ENCODE measurements around the gene SCG5. TPM values are rescaled to one million over a fixed set of nuclear protein-coding genes. Genes with fewer than 3 reads are reported as not detected.

The SCG5 gene
- total and polyA plus RNA-seq, 4 donors: 0.77 to 4.9 (median 0.96) TPM

DNA sequence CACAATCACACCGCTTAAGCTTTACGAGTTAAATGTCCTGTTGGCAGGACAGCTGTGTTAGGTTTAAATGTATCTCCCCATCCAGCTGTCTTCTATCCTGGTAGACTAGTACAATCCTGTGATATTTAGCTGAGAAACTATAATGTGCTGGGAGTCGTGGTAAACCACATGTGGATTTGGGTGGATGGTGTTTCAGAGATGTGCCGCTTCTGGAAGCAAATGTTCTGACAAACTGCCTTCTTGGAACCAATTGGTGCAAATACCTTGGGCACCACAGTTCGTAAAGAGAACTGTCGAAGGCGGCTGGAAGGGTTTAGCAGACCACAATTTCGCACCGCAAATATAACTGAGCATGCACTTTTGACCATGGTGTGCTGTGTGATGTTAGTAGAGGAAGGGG lies 15.0 kb downstream of the SCG5 start:
- no peak overlapping the region for H3K27ac ChIP-seq (ENCODE audit: low read depth in 1 of 2, low read length in 1 of 2)
- H3K4me1 ChIP-seq (ENCODE audit: control insufficient read depth in 5 of 5, insufficient read depth in 5 of 5, low read length in 5 of 5): peaks cover 0 to 1% (median 0%) of the 10 kb centered on the region in 5 donors
- H3K9ac ChIP-seq (ENCODE audit: insufficient read depth in 1 of 2, low read length in 2 of 2): no peak overlapping the region
- ATAC-seq (ENCODE audit: insufficient read depth, low FRiP score): no peak
- no peak overlapping the region for H3K4me3 ChIP-seq
- no peaks in the 10 kb centered on the region for H3K9me3 ChIP-seq (ENCODE audit: control insufficient read depth in 4 of 4, insufficient read depth in 3 of 4, low read length in 3 of 4)
- no peak for DNase-seq
- H3K27me3 ChIP-seq (ENCODE audit: control insufficient read depth in 3 of 3, insufficient read depth in 3 of 3, low read length in 2 of 3): no peaks in the 10 kb centered on the region
- TF ChIP-seq, protein P1, sequence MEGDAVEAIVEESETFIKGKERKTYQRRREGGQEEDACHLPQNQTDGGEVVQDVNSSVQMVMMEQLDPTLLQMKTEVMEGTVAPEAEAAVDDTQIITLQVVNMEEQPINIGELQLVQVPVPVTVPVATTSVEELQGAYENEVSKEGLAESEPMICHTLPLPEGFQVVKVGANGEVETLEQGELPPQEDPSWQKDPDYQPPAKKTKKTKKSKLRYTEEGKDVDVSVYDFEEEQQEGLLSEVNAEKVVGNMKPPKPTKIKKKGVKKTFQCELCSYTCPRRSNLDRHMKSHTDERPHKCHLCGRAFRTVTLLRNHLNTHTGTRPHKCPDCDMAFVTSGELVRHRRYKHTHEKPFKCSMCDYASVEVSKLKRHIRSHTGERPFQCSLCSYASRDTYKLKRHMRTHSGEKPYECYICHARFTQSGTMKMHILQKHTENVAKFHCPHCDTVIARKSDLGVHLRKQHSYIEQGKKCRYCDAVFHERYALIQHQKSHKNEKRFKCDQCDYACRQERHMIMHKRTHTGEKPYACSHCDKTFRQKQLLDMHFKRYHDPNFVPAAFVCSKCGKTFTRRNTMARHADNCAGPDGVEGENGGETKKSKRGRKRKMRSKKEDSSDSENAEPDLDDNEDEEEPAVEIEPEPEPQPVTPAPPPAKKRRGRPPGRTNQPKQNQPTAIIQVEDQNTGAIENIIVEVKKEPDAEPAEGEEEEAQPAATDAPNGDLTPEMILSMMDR (IDR thresholded peaks at IDR 0.05; ENCODE audit: control extremely low read depth, extremely low read depth): no peak
- 89 to 93% methylated on average over 9 of the region's 9 CpGs for WGBS, 2 donors
- H3K36me3 ChIP-seq (ENCODE audit: control insufficient read depth in 4 of 4, insufficient read depth in 4 of 4, low read length in 4 of 4): no peaks in the 10 kb centered on the region

DNA sequence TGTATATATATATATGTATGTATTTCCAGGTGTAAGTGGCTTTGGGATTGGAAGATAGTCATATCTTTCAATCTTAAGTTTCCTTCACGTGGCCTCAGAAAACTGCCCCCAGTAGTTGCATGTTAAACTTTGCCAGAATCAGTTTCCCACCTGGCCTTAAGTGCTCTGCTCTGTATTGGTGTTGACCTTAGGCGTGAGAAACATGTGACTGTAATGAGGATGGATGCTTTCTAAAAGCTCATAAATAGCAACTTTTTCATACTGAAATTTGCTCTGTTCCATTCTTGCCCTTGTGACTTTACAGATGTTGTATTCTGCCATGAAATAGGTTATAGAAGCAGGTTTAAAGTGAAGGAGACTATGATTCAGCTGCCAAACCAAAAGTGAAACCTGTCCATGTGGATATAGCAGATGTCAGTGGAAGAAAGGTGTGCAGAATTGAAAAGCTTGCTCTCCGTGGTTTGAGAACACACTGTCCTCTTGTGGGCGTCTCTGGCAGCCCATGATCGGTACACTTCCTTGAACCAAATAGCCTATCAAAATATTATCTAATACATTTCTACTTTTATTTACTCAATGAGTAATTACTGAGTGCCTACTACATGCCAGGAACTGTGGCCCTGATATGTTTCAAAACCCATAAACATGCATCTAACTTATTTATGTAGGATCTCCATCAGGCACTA lies 15.8 kb downstream of the SCG5 start:
- H3K36me3 ChIP-seq (ENCODE audit: control insufficient read depth in 4 of 4, insufficient read depth in 4 of 4, low read length in 4 of 4): no peaks in the 10 kb centered on the region
- no peaks in the 10 kb centered on the region for H3K27me3 ChIP-seq (ENCODE audit: control insufficient read depth in 3 of 3, insufficient read depth in 3 of 3, low read length in 2 of 3)
- no peak overlapping the region for H3K27ac ChIP-seq (ENCODE audit: low read depth in 1 of 2, low read length in 1 of 2)
- peak; percentile 79 for ATAC-seq (ENCODE audit: insufficient read depth, low FRiP score)
- no peak for DNase-seq
- H3K9ac ChIP-seq (ENCODE audit: insufficient read depth in 1 of 2, low read length in 2 of 2): no peak overlapping the region
- WGBS, 2 donors: 57 to 67% methylated on average over 5 of the region's 5 CpGs
- no peak overlapping the region for H3K4me3 ChIP-seq
- H3K9me3 ChIP-seq (ENCODE audit: control insufficient read depth in 4 of 4, insufficient read depth in 3 of 4, low read length in 3 of 4): no peaks in the 10 kb centered on the region
- TF ChIP-seq, protein P1 (IDR thresholded peaks at IDR 0.05; ENCODE audit: control extremely low read depth, extremely low read depth): no peak
- H3K4me1 ChIP-seq (ENCODE audit: control insufficient read depth in 5 of 5, insufficient read depth in 5 of 5, low read length in 5 of 5): peaks cover 0 to 1% (median 0%) of the 10 kb centered on the region in 5 donors

DNA sequence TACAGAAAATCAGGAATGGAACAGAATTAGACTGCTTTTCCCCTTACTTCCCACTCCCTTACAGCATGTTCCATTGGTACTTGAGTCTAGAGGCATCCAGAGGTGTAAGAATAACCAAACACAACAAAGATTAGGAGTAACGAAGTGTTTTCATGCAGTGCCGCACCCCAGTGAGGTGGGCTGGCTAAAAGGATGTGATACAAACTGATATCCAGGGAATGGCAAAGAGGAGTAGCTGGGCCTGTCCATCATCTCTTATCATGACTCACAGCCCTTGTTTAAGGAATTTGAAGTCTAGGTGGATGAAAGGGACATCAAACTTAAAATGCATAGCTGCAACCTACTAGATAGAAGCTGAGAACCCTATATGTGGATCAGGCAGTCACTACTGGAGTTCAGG lies 16.4 kb downstream of the SCG5 start:
- no peak for DNase-seq
- TF ChIP-seq, protein P1 (IDR thresholded peaks at IDR 0.05; ENCODE audit: control extremely low read depth, extremely low read depth): no peak
- Histone ChIP-seq H3K4me3 (no peak overlapping the region), H3K27ac (ENCODE audit: low read depth in 1 of 2, low read length in 1 of 2) (no peak overlapping the region), H3K9ac (ENCODE audit: insufficient read depth in 1 of 2, low read length in 2 of 2) (no peak overlapping the region), H3K4me1 (ENCODE audit: control insufficient read depth in 5 of 5, insufficient read depth in 5 of 5, low read length in 5 of 5) (peaks cover 0 to 1% (median 0%) of the 10 kb centered on the region in 5 donors), H3K9me3 (ENCODE audit: control insufficient read depth in 4 of 4, insufficient read depth in 3 of 4, low read length in 3 of 4) (no peaks in the 10 kb centered on the region), H3K27me3 (ENCODE audit: control insufficient read depth in 3 of 3, insufficient read depth in 3 of 3, low read length in 2 of 3) (no peaks in the 10 kb centered on the region), H3K36me3 (ENCODE audit: control insufficient read depth in 4 of 4, insufficient read depth in 4 of 4, low read length in 4 of 4) (no peaks in the 10 kb centered on the region)
- WGBS, 2 donors: 80 to 91% methylated on average over 2 of the region's 2 CpGs
- no peak for ATAC-seq (ENCODE audit: insufficient read depth, low FRiP score)
